Endothelial cell of umbilical vein (primary cell): ENCODE measurements around the gene SH3RF1. TPM values are rescaled to one million over a fixed set of nuclear protein-coding genes. Genes with fewer than 3 reads are reported as not detected.

Experiments
- BruUV-seq: library from RNA; stranded (reverse); fragments of 400-500 nt; replicated peaks from 2 replicates; lab custom pipeline; 2021; lab: Mats Ljungman, UMichigan
- CTCF ChIA-PET: fragments of 300-600, 350-600 bp; sonication (Branson Sonifier 250); formaldehyde crosslinking; loops from one replicate; lab custom pipeline; 2021; ENCODE audit warnings: antibody characterized with exemption, inconsistent platforms; lab: Charles Lee
- POLR2A ChIA-PET: fragments of 300-600, 350-600 bp; sonication (Branson Sonifier 250); formaldehyde crosslinking; loops from one replicate; lab custom pipeline; 2021; ENCODE audit warnings: antibody characterized with exemption, inconsistent platforms; lab: Charles Lee
- DNase-seq: peaks from one replicate; pipeline ENCODE4 v3.0.0-alpha.2; 2011; ENCODE audit warnings: low read depth, low spot score
- FAIRE-seq: peaks from 2 replicates; lab custom pipeline; 2011; peaks lifted over from hg19 to GRCh38; lab: Jason Lieb, UNC
- H2AFZ ChIP-seq: 2 replicates; pipeline ENCODE4 v1.6.0; 2012; ENCODE audit warnings: low read depth, low read length, control low read depth, inconsistent platforms
- H3K27ac ChIP-seq: 2 replicates; pipeline ENCODE4 v1.5.1; 2011; ENCODE audit warnings: low read depth, mild to moderate bottlenecking, control low read depth, low read length, moderate library complexity; ENCODE audit not compliant: insufficient read depth
- H3K27me3 ChIP-seq, 2 experiments: 2 replicates each; pipeline versions ENCODE4 v1.6.0 to v1.6.1; 2011; ENCODE audit warnings: low read length in 2 of 2, mixed read lengths in 1 of 2; ENCODE audit not compliant: control insufficient read depth in 2 of 2, insufficient read depth in 2 of 2
- H3K36me3 ChIP-seq, 2 experiments: 2 replicates in 1 of 2; 3 replicates in 1 of 2; pipeline ENCODE4 v1.5.1; 2011; ENCODE audit warnings: low read length in 2 of 2, mild to moderate bottlenecking in 1 of 2, moderate library complexity in 1 of 2; ENCODE audit not compliant: control insufficient read depth in 2 of 2, insufficient read depth in 2 of 2; ENCODE audit errors: extremely low read depth in 1 of 2
- H3K4me1 ChIP-seq: 3 replicates; pipeline ENCODE4 v1.5.1; 2011; ENCODE audit warnings: mild to moderate bottlenecking, low read length; ENCODE audit not compliant: control insufficient read depth, insufficient read depth; ENCODE audit errors: extremely low read depth
- H3K4me2 ChIP-seq: 2 replicates; pipeline ENCODE4 v1.6.1; 2011; ENCODE audit warnings: low read length, control low read depth, mixed read lengths; ENCODE audit not compliant: insufficient read depth
- H3K4me3 ChIP-seq, 3 experiments: fragments of 200-600 bp in 1 of 3; sonication (generic), shearing (Covaris generic) in 1 of 3; replicated peaks in 1 of 3; 2 replicates each; pipeline ENCODE4 v1.5.1; 2011 to 2016; ENCODE audit warnings: control low read depth in 3 of 3, low read length in 3 of 3, mild to moderate bottlenecking in 2 of 3, inconsistent platforms in 1 of 3, low read depth in 1 of 3, moderate library complexity in 1 of 3; ENCODE audit not compliant: insufficient read depth in 1 of 3
- H3K79me2 ChIP-seq: 2 replicates; pipeline ENCODE4 v1.6.0; 2012; ENCODE audit warnings: low read length, inconsistent platforms; ENCODE audit not compliant: control insufficient read depth, insufficient read depth
- H3K9ac ChIP-seq: replicated peaks from 2 replicates; pipeline ENCODE3; 2011; ENCODE audit warnings: low read length, control low read depth; ENCODE audit not compliant: insufficient read depth; ENCODE audit errors: extremely low read depth
- H3K9me1 ChIP-seq: replicated peaks from 3 replicates; pipeline ENCODE4 v1.6.0; 2011; ENCODE audit warnings: mild to moderate bottlenecking, low read length; ENCODE audit not compliant: control insufficient read depth, insufficient read depth; ENCODE audit errors: extremely low read depth
- H3K9me3 ChIP-seq: replicated peaks from 2 replicates; pipeline ENCODE4 v1.5.1; 2012; ENCODE audit warnings: low read length, inconsistent platforms; ENCODE audit not compliant: control insufficient read depth, insufficient read depth
- H4K20me1 ChIP-seq: replicated peaks from 2 replicates; pipeline ENCODE3; 2011; ENCODE audit warnings: mild to moderate bottlenecking, low read length; ENCODE audit not compliant: control insufficient read depth, insufficient read depth; ENCODE audit errors: extremely low read depth
- EZH2 ChIP-seq: IDR thresholded peaks from 2 replicates; pipeline ENCODE4 v1.6.1; 2012; ENCODE audit warnings: borderline replicate concordance, low read depth, mild to moderate bottlenecking, moderate library complexity, low read length, inconsistent platforms; ENCODE audit not compliant: severe bottlenecking
- GATA2 ChIP-seq: IDR thresholded peaks from 2 replicates; pipeline ENCODE4 v1.7.0; 2011; ENCODE audit warnings: low read depth, mild to moderate bottlenecking, moderate library complexity, mixed read lengths, low read length; ENCODE audit not compliant: insufficient read length, insufficient read depth
- JUN ChIP-seq: IDR thresholded peaks from 2 replicates; pipeline ENCODE4 v1.6.1; 2011; ENCODE audit warnings: borderline replicate concordance, low read depth; ENCODE audit not compliant: insufficient read length, insufficient read depth
- dilution Hi-C: fragments of 300-500 bp; cut with MboI; formaldehyde crosslinking; loops from one replicate; pipeline ENCODE4 v1.15.0; 2019; ENCODE audit warnings: low sequenced_read_pairs; ENCODE audit not compliant: extremely low pct_ligation_motif_present
- intact Hi-C: fragments of 100-400 bp; cut with micrococcal nuclease; formaldehyde crosslinking; loops from one replicate; pipeline ENCODE4 v1.10.0; 2022
- polyA plus RNA-seq, 4 experiments: library from polyadenylated mRNA; depleted of rRNA in 3 of 4; stranded (reverse) in 3 of 4; unstranded in 1 of 4; fragments of >200 nt; gene quantifications; 2 replicates each; pipeline versions ENCODE4 v1.2.1 to v1.2.3, GENCODE V29; 2011 to 2012; ENCODE audit warnings: missing spikeins in 1 of 4
- total RNA-seq: library from RNA; stranded (reverse); gene quantifications from 2 replicates; pipeline ENCODE4 v1.2.3, GENCODE V29; 2021
- TF ChIP-seq, protein P1 (sequence below): IDR thresholded peaks from 2 replicates; pipeline ENCODE4 v1.6.1; 2011; ENCODE audit not compliant: insufficient read depth, insufficient read length

SH3RF1 gene
- total and polyA plus RNA-seq, 2 donors (not counting 3 experiments of a cell fraction or from before 2014, with no cell fraction given): 16.2 to 24.9 TPM

DNA sequence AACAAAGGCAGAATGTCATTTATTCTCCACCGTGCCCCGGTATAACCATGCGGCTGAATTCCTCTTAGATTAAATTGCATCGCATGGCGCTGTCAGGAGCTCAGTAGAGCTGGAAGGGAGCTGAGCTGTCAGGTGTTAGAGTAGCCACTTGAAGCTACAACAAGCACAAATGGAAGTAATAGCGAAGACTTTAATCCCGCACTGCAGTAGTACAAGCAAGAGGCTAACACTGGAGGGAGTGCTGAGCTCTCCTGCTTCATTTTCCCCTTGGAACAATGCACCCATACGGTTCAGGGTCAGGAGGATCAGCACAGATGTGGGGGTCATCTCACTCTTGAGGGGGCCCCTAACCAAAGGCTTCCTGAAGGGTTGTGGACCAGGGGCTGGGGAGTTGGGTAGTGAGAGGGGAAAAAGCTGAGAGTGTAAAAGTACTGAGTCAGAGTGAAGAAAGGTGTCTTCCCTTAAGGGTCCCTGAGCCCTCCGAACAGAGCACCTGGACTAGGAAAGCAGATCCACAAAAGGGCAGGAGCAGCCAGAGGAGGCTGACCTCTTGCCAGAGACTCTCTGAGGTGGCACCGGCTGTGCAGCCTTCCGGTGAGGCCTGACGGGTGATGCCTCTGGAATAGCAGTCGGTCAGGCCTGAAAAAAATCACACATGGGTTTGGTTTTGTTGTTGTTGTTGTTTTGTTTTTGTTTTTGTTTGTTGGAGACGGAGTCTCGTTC, 224.7 kb downstream of the SH3RF1 start:
- no peaks in the 10 kb centered on the region for H3K9me3 ChIP-seq
- H3K9me1 ChIP-seq: no peaks in the 10 kb centered on the region
- no peak overlapping the region for H3K4me2 ChIP-seq
- H3K27ac ChIP-seq: no peak overlapping the region
- H3K9ac ChIP-seq: no peak overlapping the region
- dilution Hi-C loops: no loop called here
- intact Hi-C loops: no loop called here
- H3K4me1 ChIP-seq: peaks cover 13% of the 10 kb centered on the region
- H3K4me3 ChIP-seq: no peak overlapping the region
- DNase-seq: no peak
- no peaks in the 10 kb centered on the region for H3K79me2 ChIP-seq
- H3K27me3 ChIP-seq: no peaks in the 10 kb centered on the region
- H2AFZ ChIP-seq: no peak overlapping the region
- ChIA-PET CTCF (interaction anchor here (1.1 to 2.5 kb wide), 3 partner anchors 17 to 71 kb away, joined by 3 to 11 read pairs (median 3); no protein-coding TSS in a partner anchor), POLR2A (no interaction called here)
- no peaks in the 10 kb centered on the region for H3K36me3 ChIP-seq
- H4K20me1 ChIP-seq: no peaks in the 10 kb centered on the region
- no TSS peak for BruUV-seq
- TF ChIP-seq JUN (no peak), EZH2 (no peak), GATA2 (no peak)
- TF ChIP-seq, protein P1, sequence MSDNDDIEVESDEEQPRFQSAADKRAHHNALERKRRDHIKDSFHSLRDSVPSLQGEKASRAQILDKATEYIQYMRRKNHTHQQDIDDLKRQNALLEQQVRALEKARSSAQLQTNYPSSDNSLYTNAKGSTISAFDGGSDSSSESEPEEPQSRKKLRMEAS: no peak
- no peak for FAIRE-seq
